Stimulated activated naive B cell treated with anti-CD40 and anti-IgM and Interleukin-4, amounts not matched to agents 10 μg/mL and 1 μg/mL and 100 μg/mL, for 72 hours (primary cell): ENCODE results near the gene ZXDC.

Source experiments
- ATAC-seq, 2 donors: fragments of 150-1000 bp; cut with Tn5 transposase; replicated peaks; 2 replicates each; pipeline ENCODE4 v1.10.0; 2021; ENCODE audit warnings: moderate library complexity in 1 of 2
- DNase-seq: peaks from one replicate; pipeline ENCODE4 v3.0.0; 2021
- H3K27ac Mint-ChIP-seq: one replicate; pipeline ENCODE4 v1.8.0; 2022; ENCODE audit warnings: mild to moderate bottlenecking, mixed read lengths
- H3K27me3 Mint-ChIP-seq, 2 donors: one replicate each; pipeline ENCODE4 v1.8.0; 2022; ENCODE audit warnings: mixed read lengths in 2 of 2
- H3K36me3 Mint-ChIP-seq, 2 donors: one replicate each; pipeline ENCODE4 v1.8.0; 2022; ENCODE audit warnings: mixed read lengths in 2 of 2, mild to moderate bottlenecking in 1 of 2
- H3K4me1 Mint-ChIP-seq, 2 donors: one replicate each; pipeline ENCODE4 v1.8.0; 2022; ENCODE audit warnings: mixed read lengths in 2 of 2, mild to moderate bottlenecking in 1 of 2
- H3K4me3 Mint-ChIP-seq, 2 donors: one replicate each; pipeline ENCODE4 v1.8.0; 2022; ENCODE audit warnings: mild to moderate bottlenecking in 2 of 2, mixed read lengths in 2 of 2, moderate library complexity in 1 of 2
- H3K9me3 Mint-ChIP-seq, 2 donors: one replicate each; pipeline ENCODE4 v1.8.0; 2022; ENCODE audit warnings: mixed read lengths in 2 of 2, mild to moderate bottlenecking in 1 of 2

The ZXDC gene

GRCh38 chr3:126450744-126451143, 24.9 kb downstream of the ZXDC start:
- Mint-ChIP-seq H3K4me3 (no peak overlapping the region), H3K4me1 (peaks cover 5% of the 10 kb centered on the region in 2 donors), H3K27me3 (no peaks in the 10 kb centered on the region), H3K9me3 (no peaks in the 10 kb centered on the region), H3K27ac (no peak overlapping the region), H3K36me3 (peaks cover 31 to 50% of the 10 kb centered on the region in 2 donors)
- no peak for ATAC-seq
- no peak for DNase-seq

DNA sequence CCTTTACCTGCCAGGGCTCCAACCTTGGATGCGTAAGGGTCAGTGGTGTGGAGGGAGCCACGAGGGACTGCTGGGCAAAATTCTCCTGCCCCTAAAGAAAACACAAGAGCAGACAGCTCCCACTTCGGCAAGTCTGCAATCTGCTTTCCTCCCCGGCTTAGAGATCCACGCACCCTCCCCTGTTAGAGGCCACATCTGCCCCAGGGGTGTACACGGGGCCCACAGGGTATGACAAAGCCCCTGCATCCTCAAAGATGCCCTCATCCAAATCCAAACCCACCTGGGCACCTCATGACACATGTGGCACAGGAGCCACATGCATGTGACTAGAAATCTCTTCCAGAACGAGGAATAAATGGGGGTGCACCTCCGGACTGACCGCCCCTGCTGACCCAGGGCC, 25.5 kb downstream of the ZXDC start:
- no peaks in the 10 kb centered on the region for H3K27me3 Mint-ChIP-seq
- H3K4me3 Mint-ChIP-seq, result no peak overlapping the region
- no peaks in the 10 kb centered on the region for H3K9me3 Mint-ChIP-seq
- no peak for ATAC-seq
- peaks cover 29 to 47% of the 10 kb centered on the region in 2 donors for H3K36me3 Mint-ChIP-seq
- DNase-seq, result no peak
- no peak overlapping the region for H3K27ac Mint-ChIP-seq
- peaks cover 3 to 5% of the 10 kb centered on the region in 2 donors for H3K4me1 Mint-ChIP-seq

DNA sequence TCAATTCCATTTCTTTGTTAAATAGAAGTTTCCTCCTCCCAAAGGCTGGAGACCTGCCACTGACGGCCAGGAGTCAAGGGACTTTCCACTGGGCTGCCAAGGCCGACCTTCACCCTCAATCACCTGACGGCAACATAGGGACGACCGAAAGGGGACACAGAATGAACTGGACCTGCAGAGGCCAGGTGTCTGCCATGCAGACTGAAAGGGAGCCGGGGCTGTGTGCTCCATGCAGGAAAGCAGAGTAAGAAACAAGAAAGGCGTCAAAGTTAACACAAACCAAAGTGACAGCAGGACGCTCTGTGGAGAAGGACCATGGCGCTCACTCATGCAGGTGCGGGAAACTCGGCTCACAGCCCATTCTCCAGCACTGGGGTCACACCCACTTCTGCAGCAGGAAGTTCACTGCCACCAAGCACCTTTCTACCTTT, 26.1 kb downstream of the ZXDC start:
- no peak overlapping the region for H3K4me3 Mint-ChIP-seq
- H3K27ac Mint-ChIP-seq, result no peak overlapping the region
- peaks cover 28 to 41% of the 10 kb centered on the region in 2 donors for H3K36me3 Mint-ChIP-seq
- no peaks in the 10 kb centered on the region for H3K27me3 Mint-ChIP-seq
- peaks cover 3 to 5% of the 10 kb centered on the region in 2 donors for H3K4me1 Mint-ChIP-seq
- H3K9me3 Mint-ChIP-seq, result no peaks in the 10 kb centered on the region
- no peak for DNase-seq
- ATAC-seq, result no peak

- DNase-seq (no peak), ATAC-seq (no peak)
- Mint-ChIP-seq H3K27me3 (no peaks in the 10 kb centered on the region), H3K4me3 (no peak overlapping the region), H3K9me3 (no peaks in the 10 kb centered on the region), H3K36me3 (peaks cover 24 to 36% of the 10 kb centered on the region in 2 donors), H3K4me1 (peaks cover 0 to 5% of the 10 kb centered on the region in 2 donors), H3K27ac (no peak overlapping the region)
Measured at GRCh38 chr3:126448893-126449180, 26.9 kb downstream of the ZXDC start.

DNA sequence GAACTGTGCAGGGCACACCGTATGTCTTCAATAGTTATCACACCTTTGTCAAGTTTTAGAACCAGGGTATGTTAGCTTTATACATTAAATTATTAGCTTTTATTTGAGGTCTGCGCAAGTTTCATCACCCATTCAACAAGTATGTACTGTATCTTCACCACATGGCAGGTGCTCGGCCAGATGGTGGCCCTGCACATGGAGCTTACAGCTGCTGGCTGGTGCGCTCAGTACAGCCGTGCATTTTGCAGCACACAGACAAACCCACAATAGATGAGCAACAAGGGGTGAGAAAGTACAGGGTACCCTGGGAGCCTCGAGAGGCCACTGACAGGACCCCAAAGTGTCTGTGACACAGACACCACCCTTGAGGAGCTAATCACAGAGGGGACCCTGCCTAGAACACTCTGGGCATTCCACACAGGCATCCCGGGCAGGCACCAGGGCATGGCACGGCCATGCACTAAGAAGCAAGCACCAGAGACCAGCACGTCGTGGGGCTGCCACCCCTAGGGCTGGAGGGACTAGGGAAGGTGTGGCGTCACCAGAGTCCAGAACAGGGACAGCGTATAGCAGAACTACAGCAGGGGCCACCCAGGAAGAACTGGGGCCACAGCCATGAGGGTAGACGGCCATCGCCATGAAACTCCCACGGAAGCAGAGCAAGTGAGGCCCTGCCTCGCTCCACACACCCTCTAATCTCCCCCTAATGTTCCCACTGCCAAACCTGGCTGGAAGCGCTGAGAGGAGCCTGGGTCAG, 27.4 kb downstream of the ZXDC start:
- DNase-seq (no peak), ATAC-seq (no peak)
- peaks cover 0 to 5% of the 10 kb centered on the region in 2 donors for H3K4me1 Mint-ChIP-seq
- H3K27me3 Mint-ChIP-seq, result no peaks in the 10 kb centered on the region
- no peak overlapping the region for H3K4me3 Mint-ChIP-seq
- H3K9me3 Mint-ChIP-seq, result no peaks in the 10 kb centered on the region
- no peak overlapping the region for H3K27ac Mint-ChIP-seq
- H3K36me3 Mint-ChIP-seq, result peaks cover 24 to 36% of the 10 kb centered on the region in 2 donors

DNA sequence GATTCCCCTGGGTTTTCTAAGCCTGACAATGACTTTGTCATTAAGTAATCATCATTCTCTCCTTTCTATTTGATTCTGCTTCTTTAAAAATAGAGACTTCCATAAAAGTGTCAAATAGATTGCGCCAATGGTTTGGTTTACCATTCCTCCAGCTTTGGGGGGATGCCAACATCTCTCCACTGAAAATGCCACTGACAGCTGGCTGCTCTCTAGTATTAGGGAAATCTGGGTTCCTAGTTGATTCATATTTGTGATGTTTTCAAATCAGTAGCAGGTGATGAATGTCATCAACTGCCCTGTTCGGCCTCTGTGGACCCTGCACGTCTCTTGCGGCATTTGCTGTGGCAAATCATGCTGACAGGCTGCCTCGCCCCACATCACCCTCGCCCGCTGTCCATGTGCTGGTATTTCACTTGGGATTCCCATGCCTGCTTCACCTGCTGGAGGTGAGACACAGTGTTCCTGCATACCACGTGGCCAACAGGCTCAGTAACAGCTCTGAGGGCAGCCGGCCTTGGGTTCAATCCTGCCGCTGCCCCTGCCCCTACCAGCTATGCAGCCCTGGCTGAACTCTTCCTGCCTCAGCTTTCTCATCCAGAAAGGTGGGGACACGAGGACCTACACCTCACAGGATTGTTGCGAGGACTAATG, 28.1 kb downstream of the ZXDC start:
- no peak overlapping the region for H3K4me3 Mint-ChIP-seq
- peaks cover 24 to 38% of the 10 kb centered on the region in 2 donors for H3K36me3 Mint-ChIP-seq
- no peaks in the 10 kb centered on the region for H3K27me3 Mint-ChIP-seq
- no peak overlapping the region for H3K27ac Mint-ChIP-seq
- no peaks in the 10 kb centered on the region for H3K9me3 Mint-ChIP-seq
- peaks cover 0 to 5% of the 10 kb centered on the region in 2 donors for H3K4me1 Mint-ChIP-seq
- DNase-seq (no peak), ATAC-seq (no peak)

GRCh38 chr3:126446791-126447190, 28.9 kb downstream of the ZXDC start:
- H3K27ac Mint-ChIP-seq, result no peak overlapping the region
- peaks cover 21 to 30% of the 10 kb centered on the region in 2 donors for H3K36me3 Mint-ChIP-seq

DNA sequence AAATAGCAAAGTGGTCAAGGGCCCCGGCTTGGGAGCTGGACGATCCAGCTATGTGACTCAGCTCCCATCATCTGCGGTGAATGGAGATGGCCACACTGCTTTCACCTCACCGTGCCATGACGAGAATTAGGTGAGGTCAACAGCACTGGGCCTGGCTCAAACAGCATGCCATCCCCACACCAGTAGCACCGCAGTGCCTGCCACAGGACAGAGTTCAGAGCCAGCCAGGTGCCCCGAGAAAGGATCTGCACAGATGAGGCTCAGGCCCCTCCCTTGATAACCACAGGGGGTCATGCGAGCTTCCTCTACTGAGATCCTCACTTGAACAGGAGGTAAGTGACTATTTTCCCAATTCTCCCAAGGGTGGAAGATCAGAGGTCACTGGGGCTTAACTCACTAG, 29.4 kb downstream of the ZXDC start:
- no peaks in the 10 kb centered on the region for H3K9me3 Mint-ChIP-seq
- H3K36me3 Mint-ChIP-seq, result peaks cover 18 to 28% of the 10 kb centered on the region in 2 donors
- no peaks in the 10 kb centered on the region for H3K27me3 Mint-ChIP-seq
- no peaks in the 10 kb centered on the region for H3K4me1 Mint-ChIP-seq
- H3K4me3 Mint-ChIP-seq, result no peak overlapping the region
- ATAC-seq (no peak), DNase-seq (no peak)
- no peak overlapping the region for H3K27ac Mint-ChIP-seq

More at GRCh38 chr3:126446791-126447190, 28.9 kb downstream of the ZXDC start:
- no peak overlapping the region for H3K4me3 Mint-ChIP-seq
- no peak for ATAC-seq
- no peak for DNase-seq
- no peaks in the 10 kb centered on the region for H3K27me3 Mint-ChIP-seq
- H3K4me1 Mint-ChIP-seq, result no peaks in the 10 kb centered on the region
- no peaks in the 10 kb centered on the region for H3K9me3 Mint-ChIP-seq

GRCh38 chr3:126445506-126445905, 30.2 kb downstream of the ZXDC start:
- H3K9me3 Mint-ChIP-seq, result no peaks in the 10 kb centered on the region
- H3K27me3 Mint-ChIP-seq, result no peaks in the 10 kb centered on the region
- no peak overlapping the region for H3K4me3 Mint-ChIP-seq
- H3K36me3 Mint-ChIP-seq, result peaks cover 20 to 30% of the 10 kb centered on the region in 2 donors
- H3K4me1 Mint-ChIP-seq, result no peaks in the 10 kb centered on the region
- DNase-seq, result no peak
- ATAC-seq, result no peak
- no peak overlapping the region for H3K27ac Mint-ChIP-seq

DNA sequence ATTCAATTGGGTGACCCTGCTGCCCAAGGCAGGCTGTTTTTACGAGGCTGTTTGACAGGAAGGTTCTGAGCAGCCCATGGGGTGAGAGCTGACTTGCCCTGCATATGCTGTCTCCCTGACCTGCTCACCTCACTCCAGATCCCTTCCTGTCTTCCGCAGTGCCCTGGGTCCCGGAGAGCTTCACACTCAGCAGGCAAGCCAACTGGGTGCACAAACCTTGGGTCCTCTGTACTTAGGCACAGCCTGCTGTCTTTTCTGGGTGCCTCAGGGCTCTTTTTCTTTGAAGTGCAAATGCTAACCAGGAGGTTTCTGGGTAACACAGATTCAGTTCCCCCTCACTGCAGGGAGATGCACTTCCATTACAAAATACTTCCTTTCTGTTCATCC, 32.8 kb downstream of the ZXDC start:
- Mint-ChIP-seq H3K36me3 (peaks cover 29 to 39% of the 10 kb centered on the region in 2 donors), H3K4me1 (no peaks in the 10 kb centered on the region), H3K4me3 (no peak overlapping the region), H3K27me3 (no peaks in the 10 kb centered on the region), H3K27ac (peak overlapping the region; percentile 56), H3K9me3 (no peaks in the 10 kb centered on the region)
- DNase-seq (no peak), ATAC-seq (no peak)

GRCh38 chr3:126442094-126442855, 33.4 kb downstream of the ZXDC start:
- Mint-ChIP-seq H3K27me3 (no peaks in the 10 kb centered on the region), H3K4me1 (no peaks in the 10 kb centered on the region), H3K9me3 (no peaks in the 10 kb centered on the region), H3K36me3 (peaks cover 32 to 45% of the 10 kb centered on the region in 2 donors), H3K27ac (no peak overlapping the region), H3K4me3 (no peak overlapping the region)
- no peak for DNase-seq
- ATAC-seq, result no peak

DNA sequence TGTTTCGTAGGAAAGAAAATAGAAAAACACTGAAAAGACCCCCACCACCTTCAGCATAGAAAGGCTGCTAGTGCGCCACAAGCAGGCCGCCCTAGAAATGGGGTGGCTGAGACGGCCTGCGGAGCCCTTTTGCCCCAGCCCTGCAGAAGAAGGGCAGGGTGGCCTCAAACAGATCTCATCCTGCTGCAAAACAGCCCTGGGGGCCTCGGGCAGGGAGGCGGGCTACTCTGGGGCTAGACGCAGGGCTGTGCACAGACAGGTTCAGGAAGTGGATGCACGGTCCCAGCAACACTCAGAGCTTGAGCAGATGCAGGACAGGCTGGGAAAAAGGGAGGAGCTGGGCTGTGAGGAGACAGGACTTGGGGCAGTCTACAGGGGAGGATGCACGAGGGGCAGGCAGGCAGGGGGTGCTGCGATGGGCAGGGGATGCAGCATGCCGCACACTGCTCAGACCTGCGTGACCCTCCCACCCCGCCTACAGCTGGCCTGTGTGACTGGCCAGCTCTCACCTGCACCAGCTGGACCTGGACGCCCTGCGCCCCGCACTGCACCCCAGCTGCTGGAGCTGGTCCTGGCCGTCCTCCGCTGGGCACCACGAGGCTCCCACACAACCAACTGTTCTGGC, 34.3 kb downstream of the ZXDC start:
- no peak overlapping the region for H3K4me3 Mint-ChIP-seq
- no peaks in the 10 kb centered on the region for H3K4me1 Mint-ChIP-seq
- ATAC-seq (no peak), DNase-seq (no peak)
- H3K9me3 Mint-ChIP-seq, result no peaks in the 10 kb centered on the region
- H3K27ac Mint-ChIP-seq, result peak overlapping the region; percentile 75
- peaks cover 41 to 49% of the 10 kb centered on the region in 2 donors for H3K36me3 Mint-ChIP-seq
- no peaks in the 10 kb centered on the region for H3K27me3 Mint-ChIP-seq

- Mint-ChIP-seq H3K4me1 (peaks cover 0 to 4% of the 10 kb centered on the region in 2 donors), H3K4me3 (no peak overlapping the region), H3K9me3 (no peaks in the 10 kb centered on the region), H3K27me3 (no peaks in the 10 kb centered on the region), H3K36me3 (peaks cover 48 to 54% of the 10 kb centered on the region in 2 donors), H3K27ac (no peak overlapping the region)
- ATAC-seq (no peak), DNase-seq (no peak)
Measured at GRCh38 chr3:126440709-126440995, 35.0 kb downstream of the ZXDC start.

DNA sequence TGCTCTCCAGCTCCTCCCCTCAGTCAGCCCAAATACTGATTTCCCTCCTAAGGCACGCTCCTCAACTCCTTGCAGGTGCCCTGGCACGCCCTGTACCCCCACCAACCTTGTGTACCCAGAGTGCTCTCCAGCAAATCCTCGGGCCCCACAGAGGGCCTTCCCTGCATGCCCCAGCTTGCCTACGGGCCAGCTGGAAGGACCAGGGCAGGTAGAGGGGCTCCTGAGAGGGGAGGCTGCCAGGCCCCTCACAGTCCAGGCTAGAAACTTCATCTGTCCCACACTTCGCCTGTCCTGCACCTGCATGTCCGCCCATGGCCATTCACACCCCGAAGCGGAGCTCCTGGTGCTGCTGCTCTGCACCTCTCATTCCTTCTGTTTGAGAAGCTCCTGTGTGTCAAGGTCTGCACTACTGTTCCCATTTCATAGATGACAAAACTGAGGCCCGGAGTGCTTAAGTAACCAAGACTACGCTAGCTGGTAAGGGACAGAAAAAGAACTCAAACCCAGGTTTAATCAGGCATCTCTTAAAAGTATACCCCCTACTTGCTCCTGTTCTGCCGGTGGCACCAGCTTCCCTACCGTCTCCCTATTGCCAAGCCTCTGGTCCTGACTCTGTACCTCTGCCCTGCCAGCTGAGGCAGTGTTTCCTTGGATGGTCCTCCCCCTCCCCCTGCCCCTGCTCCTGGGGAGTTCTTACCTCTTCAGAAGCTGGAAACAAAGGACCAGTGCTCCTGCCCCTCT, 35.6 kb downstream of the ZXDC start:
- DNase-seq (no peak), ATAC-seq (no peak)
- H3K27me3 Mint-ChIP-seq, result no peaks in the 10 kb centered on the region
- H3K4me1 Mint-ChIP-seq, result peaks cover 0 to 4% of the 10 kb centered on the region in 2 donors
- no peak overlapping the region for H3K27ac Mint-ChIP-seq
- no peak overlapping the region for H3K4me3 Mint-ChIP-seq
- H3K36me3 Mint-ChIP-seq, result peaks cover 48 to 57% of the 10 kb centered on the region in 2 donors
- H3K9me3 Mint-ChIP-seq, result no peaks in the 10 kb centered on the region
